Astrocyte (in vitro differentiated cells and primary cell): ENCODE measurements around the gene DESI1. TPM values are rescaled to one million over a fixed set of nuclear protein-coding genes. Genes with fewer than 3 reads are reported as not detected.
"Not testable (repeated sequence)": the region's sequence is repeated elsewhere in the genome, so short reads cannot be mapped to it uniquely, and the experiment has no call there.

Experiments used
- DNase-seq: peaks from one replicate; pipeline ENCODE4 v3.0.0-alpha.2; 2010; ENCODE audit warnings: low read depth
- FAIRE-seq: peaks from 2 replicates; lab custom pipeline; 2011; peaks lifted over from hg19 to GRCh38; lab: Jason Lieb, UNC
- H2AFZ ChIP-seq: 2 replicates; pipeline ENCODE4 v1.6.0; 2012; ENCODE audit warnings: low read depth, low read length, inconsistent platforms
- H3K27ac ChIP-seq: 2 replicates; pipeline ENCODE4 v1.5.1; 2011; ENCODE audit warnings: low read depth, low read length, inconsistent platforms
- H3K27me3 ChIP-seq: 2 replicates; pipeline ENCODE4 v1.6.0; 2011; ENCODE audit warnings: low read length, inconsistent platforms; ENCODE audit not compliant: insufficient read depth
- H3K36me3 ChIP-seq: 2 replicates; pipeline ENCODE4 v1.5.1; 2011; ENCODE audit warnings: low read length, inconsistent platforms; ENCODE audit not compliant: insufficient read depth
- H3K4me1 ChIP-seq: 2 replicates; pipeline ENCODE4 v1.5.1; 2011; ENCODE audit warnings: low read length, inconsistent platforms; ENCODE audit not compliant: insufficient read depth
- H3K4me2 ChIP-seq: 2 replicates; pipeline ENCODE4 v1.6.0; 2012; ENCODE audit warnings: low read length, inconsistent platforms
- H3K4me3 ChIP-seq: 2 replicates; pipeline ENCODE4 v1.5.1; 2011; ENCODE audit warnings: low read depth, mild to moderate bottlenecking, low read length, inconsistent platforms; ENCODE audit not compliant: insufficient read depth
- H3K79me2 ChIP-seq: 2 replicates; pipeline ENCODE4 v1.6.0; 2012; ENCODE audit warnings: mild to moderate bottlenecking, low read length, inconsistent platforms; ENCODE audit not compliant: insufficient read depth
- H3K9ac ChIP-seq: 2 replicates; pipeline ENCODE4 v1.6.0; 2012; ENCODE audit warnings: mild to moderate bottlenecking, low read length, inconsistent platforms
- H3K9me3 ChIP-seq: 2 replicates; pipeline ENCODE4 v1.5.1; 2012; ENCODE audit warnings: low read depth, mild to moderate bottlenecking, low read length, inconsistent platforms; ENCODE audit not compliant: insufficient read depth
- H4K20me1 ChIP-seq: 2 replicates; pipeline ENCODE4 v1.6.0; 2012; ENCODE audit warnings: low read length, inconsistent platforms; ENCODE audit not compliant: insufficient read depth
- H3K27ac Mint-ChIP-seq: one replicate; pipeline ENCODE4 v1.8.0; 2021; ENCODE audit warnings: mild to moderate bottlenecking, mixed read lengths; ENCODE audit not compliant: unreplicated experiment
- H3K27me3 Mint-ChIP-seq: one replicate; pipeline ENCODE4 v1.8.0; 2021; ENCODE audit warnings: low read depth, mixed read lengths; ENCODE audit not compliant: unreplicated experiment
- H3K36me3 Mint-ChIP-seq: one replicate; pipeline ENCODE4 v1.8.0; 2021; ENCODE audit warnings: low read depth, mixed read lengths; ENCODE audit not compliant: unreplicated experiment
- H3K4me1 Mint-ChIP-seq: one replicate; pipeline ENCODE4 v1.8.0; 2021; ENCODE audit warnings: low read depth, mixed read lengths; ENCODE audit not compliant: unreplicated experiment
- H3K4me3 Mint-ChIP-seq: one replicate; pipeline ENCODE4 v1.8.0; 2021; ENCODE audit warnings: mild to moderate bottlenecking, moderate library complexity, mixed read lengths; ENCODE audit not compliant: unreplicated experiment
- H3K9me3 Mint-ChIP-seq: one replicate; pipeline ENCODE4 v1.8.0; 2021; ENCODE audit warnings: mild to moderate bottlenecking, mixed read lengths; ENCODE audit not compliant: unreplicated experiment
- EZH2 ChIP-seq: IDR thresholded peaks from 2 replicates; pipeline ENCODE4 v1.6.1; 2012; ENCODE audit warnings: mild to moderate bottlenecking, low read length, inconsistent platforms; ENCODE audit not compliant: insufficient read depth
- total RNA-seq: library from RNA; stranded (reverse); gene quantifications from 2 replicates; pipeline ENCODE4 v1.2.1, GENCODE V29; 2021
- TF ChIP-seq, protein P1 (sequence below): IDR thresholded peaks from 2 replicates; pipeline ENCODE4 v1.5.1; 2011; ENCODE audit warnings: low read depth, mild to moderate bottlenecking, inconsistent platforms, low read length, moderate library complexity; ENCODE audit not compliant: insufficient read depth

DESI1 gene
- total RNA-seq, 1 donor from 2014 or later = 48.2 TPM

GRCh38 chr22:41631115-41631514, 10.3 kb upstream of the DESI1 start:
- H3K4me2 ChIP-seq, H3K27me3 Mint-ChIP-seq, H3K9me3 ChIP-seq, H3K27ac Mint-ChIP-seq, H3K4me3 Mint-ChIP-seq, H2AFZ ChIP-seq, DNase-seq, H3K4me1 ChIP-seq, FAIRE-seq, H3K4me3 ChIP-seq, H3K9me3 Mint-ChIP-seq, H3K27ac ChIP-seq, H3K4me1 Mint-ChIP-seq, H3K27me3 ChIP-seq, H3K9ac ChIP-seq: not testable (repeated sequence)
- H3K36me3 Mint-ChIP-seq = peaks cover 24% of the 10 kb centered on the region
- H3K36me3 ChIP-seq = peaks cover 42% of the 10 kb centered on the region
- H4K20me1 ChIP-seq = peaks cover 46% of the 10 kb centered on the region
- peaks cover 44% of the 10 kb centered on the region for H3K79me2 ChIP-seq

DNA sequence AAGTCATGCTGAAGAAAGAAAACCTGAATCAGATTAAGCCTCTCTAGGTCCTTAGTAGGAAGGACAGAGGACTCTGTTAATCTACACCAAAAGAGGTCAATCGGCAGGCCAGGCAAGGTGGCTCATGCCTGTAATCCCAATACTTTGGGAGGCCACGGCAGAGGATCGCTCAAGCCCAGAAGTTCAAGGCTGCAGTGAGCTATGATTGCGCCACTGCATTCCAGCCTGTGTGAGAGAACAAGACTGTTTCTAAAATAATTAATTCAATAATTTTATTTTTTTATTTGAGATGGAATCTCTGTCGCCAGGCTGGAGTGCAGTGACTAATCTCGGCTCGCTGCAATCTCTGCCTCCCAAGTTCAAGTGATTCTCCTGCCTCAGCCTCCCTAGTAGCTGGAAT, 4.7 kb upstream of the DESI1 start:
- H4K20me1 ChIP-seq = peaks cover 32% of the 10 kb centered on the region
- Mint-ChIP-seq H3K9me3 (no peaks in the 10 kb centered on the region), H3K36me3 (peaks cover 21% of the 10 kb centered on the region), H3K4me1 (peaks cover 3% of the 10 kb centered on the region), H3K27ac (no peak overlapping the region), H3K4me3 (no peak overlapping the region), H3K27me3 (no peaks in the 10 kb centered on the region)
- H3K36me3 ChIP-seq = peaks cover 29% of the 10 kb centered on the region
- FAIRE-seq = no peak
- H3K9me3 ChIP-seq = no peaks in the 10 kb centered on the region
- H3K4me2 ChIP-seq = no peak overlapping the region
- H3K4me1 ChIP-seq = peaks cover 6% of the 10 kb centered on the region
- no peak overlapping the region for H3K4me3 ChIP-seq
- no peak overlapping the region for H2AFZ ChIP-seq
- no peak overlapping the region for H3K9ac ChIP-seq
- no peaks in the 10 kb centered on the region for H3K27me3 ChIP-seq
- peaks cover 65% of the 10 kb centered on the region for H3K79me2 ChIP-seq
- TF ChIP-seq EZH2 = no peak
- TF ChIP-seq, protein P1, sequence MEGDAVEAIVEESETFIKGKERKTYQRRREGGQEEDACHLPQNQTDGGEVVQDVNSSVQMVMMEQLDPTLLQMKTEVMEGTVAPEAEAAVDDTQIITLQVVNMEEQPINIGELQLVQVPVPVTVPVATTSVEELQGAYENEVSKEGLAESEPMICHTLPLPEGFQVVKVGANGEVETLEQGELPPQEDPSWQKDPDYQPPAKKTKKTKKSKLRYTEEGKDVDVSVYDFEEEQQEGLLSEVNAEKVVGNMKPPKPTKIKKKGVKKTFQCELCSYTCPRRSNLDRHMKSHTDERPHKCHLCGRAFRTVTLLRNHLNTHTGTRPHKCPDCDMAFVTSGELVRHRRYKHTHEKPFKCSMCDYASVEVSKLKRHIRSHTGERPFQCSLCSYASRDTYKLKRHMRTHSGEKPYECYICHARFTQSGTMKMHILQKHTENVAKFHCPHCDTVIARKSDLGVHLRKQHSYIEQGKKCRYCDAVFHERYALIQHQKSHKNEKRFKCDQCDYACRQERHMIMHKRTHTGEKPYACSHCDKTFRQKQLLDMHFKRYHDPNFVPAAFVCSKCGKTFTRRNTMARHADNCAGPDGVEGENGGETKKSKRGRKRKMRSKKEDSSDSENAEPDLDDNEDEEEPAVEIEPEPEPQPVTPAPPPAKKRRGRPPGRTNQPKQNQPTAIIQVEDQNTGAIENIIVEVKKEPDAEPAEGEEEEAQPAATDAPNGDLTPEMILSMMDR = no peak
- H3K27ac ChIP-seq = no peak overlapping the region
- no peak for DNase-seq

DNA sequence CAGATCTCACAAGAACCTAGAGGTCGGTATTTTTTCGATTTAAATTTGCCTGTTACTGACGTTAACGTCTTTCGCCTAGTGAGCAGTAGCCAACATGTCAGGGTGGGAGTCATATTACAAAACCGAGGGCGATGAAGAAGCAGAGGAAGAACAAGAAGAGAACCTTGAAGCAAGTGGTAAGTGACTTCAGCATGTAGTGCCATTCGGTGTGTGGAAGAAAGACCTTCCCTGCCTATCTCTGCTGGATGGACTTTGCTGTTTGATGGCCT, 1.0 kb upstream of the DESI1 start:
- Histone ChIP-seq H3K27me3 (no peaks in the 10 kb centered on the region), H3K4me3 (peak overlapping the region; percentile 96), H3K9me3 (no peaks in the 10 kb centered on the region), H4K20me1 (peaks cover 29% of the 10 kb centered on the region), H3K79me2 (peaks cover 77% of the 10 kb centered on the region), H3K27ac (peak overlapping the region; percentile 98), H3K4me2 (peak overlapping the region; percentile 91), H2AFZ (peak overlapping the region; percentile 96), H3K9ac (peak overlapping the region; percentile 98), H3K36me3 (peaks cover 9% of the 10 kb centered on the region), H3K4me1 (peaks cover 15% of the 10 kb centered on the region)
- Mint-ChIP-seq H3K36me3 (peaks cover 4% of the 10 kb centered on the region), H3K27me3 (no peaks in the 10 kb centered on the region), H3K9me3 (no peaks in the 10 kb centered on the region), H3K4me3 (peak overlapping the region; percentile 99), H3K4me1 (peaks cover 5% of the 10 kb centered on the region), H3K27ac (peak overlapping the region; percentile 96)
- TF ChIP-seq, protein P1 = no peak
- TF ChIP-seq EZH2 = no peak
- no peak for FAIRE-seq
- no peak for DNase-seq
